GM19463 (cell line): ENCODE results near the gene ERP44.
"Not testable (repeated sequence)": the region's sequence is repeated elsewhere in the genome, so short reads cannot be mapped to it uniquely, and the experiment has no call there.

Experiments used
- ATAC-seq: cut with Tn5 transposase; IDR thresholded peaks from one replicate; pipeline ENCODE4 v1.9.1; 2021; ENCODE audit warnings: mild to moderate bottlenecking, moderate library complexity; ENCODE audit not compliant: unreplicated experiment

The ERP44 gene

GRCh38 chr9:100101608-100102007 is 2.8 kb upstream of the ERP44 start:
- ATAC-seq, result no peak

GRCh38 chr9:100100146-100100667 is 1.4 kb upstream of the ERP44 start:
- no peak for ATAC-seq

DNA sequence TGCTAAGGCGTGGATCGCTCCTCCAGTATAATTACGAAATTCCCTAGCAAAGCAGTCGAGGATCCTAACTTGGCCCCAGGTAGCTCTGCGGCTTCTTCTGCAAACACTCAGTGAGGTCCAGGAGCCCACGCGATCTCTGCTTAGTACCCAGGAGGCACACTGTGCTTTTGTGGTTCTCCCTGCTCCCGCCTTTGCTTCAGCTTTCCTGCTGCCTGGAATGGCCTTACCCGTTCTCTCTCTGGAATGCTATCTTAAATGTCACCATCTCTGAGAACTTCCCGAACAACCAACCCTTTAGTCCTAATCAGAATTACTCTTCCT is 882 bp upstream of the ERP44 start:
- no peak for ATAC-seq

DNA sequence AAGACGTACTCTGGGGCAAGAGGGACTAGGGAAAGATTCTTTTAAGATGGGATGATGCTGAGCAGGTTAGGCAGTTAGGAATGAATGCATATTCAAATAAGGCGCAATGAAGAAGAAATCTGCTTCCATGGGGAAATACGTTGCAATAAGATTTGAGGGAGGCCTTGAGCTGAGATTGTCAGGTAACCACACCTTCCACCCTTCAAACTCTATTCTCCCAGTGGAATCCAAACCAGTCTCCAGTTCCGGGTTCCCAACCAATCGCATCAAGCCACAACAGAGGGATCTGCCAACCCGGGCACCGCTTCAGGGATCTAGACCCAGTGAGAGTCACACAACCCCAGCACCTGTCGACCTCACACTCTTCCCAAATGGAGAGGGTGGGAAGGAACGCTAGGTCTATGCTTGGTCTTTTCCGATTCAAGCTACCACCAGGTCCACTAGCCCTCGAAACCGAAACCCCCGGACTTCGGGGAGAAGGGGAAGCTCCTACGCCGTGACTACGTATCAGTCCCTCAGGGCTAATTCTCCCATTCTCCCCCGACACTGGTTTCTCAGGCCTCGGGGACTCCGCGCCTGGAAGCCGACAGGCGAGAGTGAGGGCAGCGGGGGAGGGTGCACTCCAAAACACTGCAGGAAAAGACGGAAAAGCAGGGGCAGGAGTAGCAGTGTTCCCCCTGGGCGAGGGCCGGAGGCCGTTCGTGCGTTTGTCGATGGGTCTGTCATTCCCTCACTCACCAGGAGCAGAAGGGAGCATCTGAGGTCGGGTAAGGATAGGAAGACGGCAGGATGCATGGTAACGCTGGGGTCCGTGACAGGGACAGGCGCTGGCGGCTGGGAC is 534 bp downstream of the ERP44 start:
- ATAC-seq, result peak; percentile 7

GRCh38 chr9:100096378-100096916 is 2.4 kb downstream of the ERP44 start:
- ATAC-seq, result no peak

DNA sequence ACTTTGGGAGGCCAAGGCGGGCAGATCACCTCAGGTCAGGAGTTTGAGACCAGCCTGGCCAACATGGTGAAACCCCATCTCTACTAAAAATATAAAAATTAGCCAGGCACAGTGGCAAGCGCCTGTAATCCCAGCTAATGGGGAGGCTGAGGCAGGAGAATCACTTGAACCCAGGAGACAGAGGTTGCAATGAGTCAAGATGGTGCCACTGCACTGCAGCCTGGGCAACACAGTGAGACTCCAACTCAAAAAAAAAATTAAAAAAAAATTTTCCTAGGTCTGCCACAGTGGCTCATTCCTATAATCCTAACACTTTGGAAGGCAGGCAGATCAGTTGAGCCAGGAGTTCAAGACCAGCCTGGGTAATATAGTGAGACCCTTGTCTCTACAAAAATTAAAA is 4.4 kb downstream of the ERP44 start:
- ATAC-seq, result not testable (repeated sequence)

GRCh38 chr9:100092066-100092465 is 6.7 kb downstream of the ERP44 start:
- ATAC-seq, result no peak

- no peak for ATAC-seq
Observed at GRCh38 chr9:100091650-100092049, 7.2 kb downstream of the ERP44 start.

GRCh38 chr9:100090880-100091279 is 7.9 kb downstream of the ERP44 start:
- ATAC-seq, result no peak

GRCh38 chr9:100088202-100088601 is 10.6 kb downstream of the ERP44 start:
- no peak for ATAC-seq

- ATAC-seq, result no peak
Observed at GRCh38 chr9:100087218-100087617, 11.6 kb downstream of the ERP44 start.

- ATAC-seq, result no peak
Observed at GRCh38 chr9:100086097-100086635, 12.6 kb downstream of the ERP44 start.

GRCh38 chr9:100084734-100085133 is 14.1 kb downstream of the ERP44 start:
- peak; percentile 83 for ATAC-seq

DNA sequence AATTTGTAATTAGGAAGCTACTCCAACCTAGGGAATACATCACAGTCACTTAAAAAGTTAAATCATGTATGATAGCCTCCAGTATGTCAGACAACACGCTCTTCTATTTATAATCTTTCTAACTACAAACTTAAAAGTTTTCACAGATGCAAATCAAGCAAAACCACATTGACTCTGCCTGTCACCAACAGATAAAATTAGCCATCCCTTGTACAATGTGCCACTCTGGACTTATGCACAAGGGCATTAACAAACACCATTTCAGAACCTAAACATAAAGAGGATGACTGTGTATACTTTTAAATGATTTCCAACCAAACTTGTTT is 14.7 kb downstream of the ERP44 start:
- ATAC-seq, result peak; percentile 44

DNA sequence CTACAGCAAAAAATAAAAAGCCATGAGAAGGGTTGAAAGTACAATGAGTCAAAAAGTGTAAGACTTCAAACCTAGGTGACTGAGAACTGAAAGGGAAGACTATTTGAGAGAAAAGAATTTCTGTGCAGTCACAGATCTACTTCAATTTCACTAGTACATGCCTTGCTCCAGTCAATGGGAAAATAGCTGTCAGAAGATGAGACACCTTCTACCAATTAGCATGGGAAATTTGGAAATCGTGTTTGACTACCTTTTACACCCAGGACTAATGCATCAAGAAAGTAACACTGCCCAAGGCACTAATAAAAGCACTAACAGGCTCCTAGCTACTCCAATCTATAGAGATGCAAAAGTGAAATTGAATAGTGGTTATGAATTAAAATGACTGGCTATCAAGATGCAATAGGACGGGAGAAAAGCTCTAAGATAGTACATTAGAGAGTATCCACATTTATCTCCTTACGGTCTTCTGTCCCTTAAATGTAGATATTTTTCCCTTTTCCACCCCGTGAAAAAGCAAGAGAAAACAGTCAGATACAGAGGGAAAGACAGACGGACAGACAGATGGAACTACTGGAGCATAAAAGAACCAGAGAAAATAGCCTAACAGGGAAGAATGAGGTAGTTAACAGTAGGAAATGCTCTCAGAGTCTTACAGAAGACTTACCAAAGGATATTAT is 15.2 kb downstream of the ERP44 start:
- peak; percentile 40 for ATAC-seq

- no peak for ATAC-seq
Observed at GRCh38 chr9:100082782-100083181, 16.0 kb downstream of the ERP44 start.

GRCh38 chr9:100076256-100076655 is 22.5 kb downstream of the ERP44 start:
- not testable (repeated sequence) for ATAC-seq

GRCh38 chr9:100074989-100075388 is 23.8 kb downstream of the ERP44 start:
- no peak for ATAC-seq

GRCh38 chr9:100074093-100074492 is 24.7 kb downstream of the ERP44 start:
- no peak for ATAC-seq

DNA sequence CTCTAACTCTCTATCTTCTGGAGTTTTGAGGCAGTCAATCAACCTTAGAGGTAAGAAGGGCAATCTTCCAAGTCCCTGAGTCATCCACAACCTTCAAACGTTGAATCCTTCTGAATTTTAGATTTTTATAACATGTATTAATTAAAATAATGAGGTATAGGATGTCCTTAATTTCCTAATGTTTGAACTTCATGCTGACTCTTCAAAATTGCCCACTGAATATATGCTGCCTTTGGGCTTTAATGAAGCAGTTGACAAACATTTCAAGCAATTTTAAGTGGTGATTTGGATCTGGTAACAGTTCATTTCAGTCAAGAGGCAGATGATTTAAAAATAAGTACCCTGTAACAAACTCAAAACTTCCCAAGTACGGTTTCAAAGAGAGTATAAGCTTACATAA is 26.0 kb downstream of the ERP44 start:
- ATAC-seq, result no peak

DNA sequence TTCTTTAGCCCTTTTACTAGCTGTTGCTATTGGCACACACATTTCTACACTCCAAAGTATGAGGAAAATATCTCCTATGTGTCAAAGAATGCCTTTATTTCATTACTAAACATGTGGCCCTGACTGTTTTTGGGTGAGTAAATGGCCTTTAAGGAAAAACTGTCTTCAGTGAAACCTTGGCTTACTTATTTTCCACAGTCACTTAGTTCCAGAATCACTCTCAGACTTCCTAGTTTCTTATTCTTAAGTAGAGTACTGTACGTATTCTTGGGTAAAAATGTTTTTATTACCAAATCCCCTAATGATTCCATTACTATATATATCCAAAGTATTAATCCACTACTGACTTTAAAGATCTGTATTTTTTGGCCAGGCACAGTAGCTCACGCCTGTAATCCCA is 27.5 kb downstream of the ERP44 start:
- ATAC-seq, result no peak
